HG03139 (cell line): ENCODE measurements around the gene SNRPD2.

Experiments
- ATAC-seq: cut with Tn5 transposase; IDR thresholded peaks from one replicate; pipeline ENCODE4 v1.9.1; 2021; ENCODE audit not compliant: unreplicated experiment

Gene SNRPD2

GRCh38 chr19:45659096-45659729 lies 32.5 kb downstream of the SNRPD2 start:
- no peak for ATAC-seq

- ATAC-seq = no peak
Measured at GRCh38 chr19:45657520-45658167, 34.1 kb downstream of the SNRPD2 start.

GRCh38 chr19:45655073-45655472 lies 36.7 kb downstream of the SNRPD2 start:
- ATAC-seq = no peak

- no peak for ATAC-seq
Measured at GRCh38 chr19:45653634-45654033, 38.1 kb downstream of the SNRPD2 start.

- no peak for ATAC-seq
Measured at GRCh38 chr19:45650722-45651121, 41.0 kb downstream of the SNRPD2 start.

- ATAC-seq = no peak
Measured at GRCh38 chr19:45646345-45646698, 45.4 kb downstream of the SNRPD2 start.

- no peak for ATAC-seq
Measured at GRCh38 chr19:45645631-45646344, 46.0 kb downstream of the SNRPD2 start.

- no peak for ATAC-seq
Measured at GRCh38 chr19:45645068-45645630, 46.6 kb downstream of the SNRPD2 start.

GRCh38 chr19:45643927-45644771 lies 47.6 kb downstream of the SNRPD2 start:
- no peak for ATAC-seq

GRCh38 chr19:45643024-45643926 lies 48.5 kb downstream of the SNRPD2 start:
- ATAC-seq = no peak

GRCh38 chr19:45641274-45642105 lies 50.3 kb downstream of the SNRPD2 start:
- no peak for ATAC-seq

- ATAC-seq = no peak
Measured at GRCh38 chr19:45640849-45641273, 50.9 kb downstream of the SNRPD2 start.

GRCh38 chr19:45638930-45639729 lies 52.6 kb downstream of the SNRPD2 start, which contains the start of gene EML2:
TSS of gene EML2 (minus strand) at chr19:45639397. CDS start at chr19:45639376, 21 bp downstream.
- no peak for ATAC-seq

GRCh38 chr19:45637890-45638667 lies 53.7 kb downstream of the SNRPD2 start:
- ATAC-seq = no peak
